Ovary (tissue), 3 donors: ENCODE data around the gene EEFSEC.

Source experiments
- POLR2A ChIP-seq: fragments of 450-650 bp; IDR thresholded peaks from one replicate; pipeline ENCODE4 v1.6.1; 2017; ENCODE audit warnings: antibody characterized with exemption, mild to moderate bottlenecking, moderate library complexity
- TF ChIP-seq, protein P1 (sequence below), 3 donors: fragments of 450-650 bp in 2 of 3; fragments of 200-600 bp in 1 of 3; IDR thresholded peaks; one replicate each; pipeline versions ENCODE4 v1.5.1 to v1.8.0; 2016 to 2022; ENCODE audit warnings: antibody characterized with exemption in 3 of 3, mild to moderate bottlenecking in 1 of 3
- donor health status: DM: no; HTN: no; CAD: no.

DNA sequence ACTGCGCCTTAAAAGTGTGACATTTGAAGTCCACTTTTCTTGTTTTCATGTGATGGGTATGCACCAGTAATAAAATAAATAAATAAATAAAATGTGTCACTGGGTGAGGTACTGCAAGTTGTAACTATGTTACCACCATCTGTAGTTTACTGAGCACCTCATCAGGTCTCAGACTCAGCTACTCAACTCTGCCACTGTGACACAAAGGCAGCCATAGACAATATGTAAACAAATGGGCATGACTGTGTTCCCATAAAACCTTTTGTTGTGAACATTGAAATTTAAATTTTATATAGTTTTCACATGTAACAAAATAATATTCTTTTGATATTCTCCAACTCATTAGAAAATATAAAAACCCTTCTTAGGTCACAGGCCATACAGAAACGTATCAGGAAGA, 193.3 kb downstream of the EEFSEC start:
- TF ChIP-seq, protein P1, sequence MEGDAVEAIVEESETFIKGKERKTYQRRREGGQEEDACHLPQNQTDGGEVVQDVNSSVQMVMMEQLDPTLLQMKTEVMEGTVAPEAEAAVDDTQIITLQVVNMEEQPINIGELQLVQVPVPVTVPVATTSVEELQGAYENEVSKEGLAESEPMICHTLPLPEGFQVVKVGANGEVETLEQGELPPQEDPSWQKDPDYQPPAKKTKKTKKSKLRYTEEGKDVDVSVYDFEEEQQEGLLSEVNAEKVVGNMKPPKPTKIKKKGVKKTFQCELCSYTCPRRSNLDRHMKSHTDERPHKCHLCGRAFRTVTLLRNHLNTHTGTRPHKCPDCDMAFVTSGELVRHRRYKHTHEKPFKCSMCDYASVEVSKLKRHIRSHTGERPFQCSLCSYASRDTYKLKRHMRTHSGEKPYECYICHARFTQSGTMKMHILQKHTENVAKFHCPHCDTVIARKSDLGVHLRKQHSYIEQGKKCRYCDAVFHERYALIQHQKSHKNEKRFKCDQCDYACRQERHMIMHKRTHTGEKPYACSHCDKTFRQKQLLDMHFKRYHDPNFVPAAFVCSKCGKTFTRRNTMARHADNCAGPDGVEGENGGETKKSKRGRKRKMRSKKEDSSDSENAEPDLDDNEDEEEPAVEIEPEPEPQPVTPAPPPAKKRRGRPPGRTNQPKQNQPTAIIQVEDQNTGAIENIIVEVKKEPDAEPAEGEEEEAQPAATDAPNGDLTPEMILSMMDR (IDR thresholded peaks at IDR 0.05) = no peak
- no peak for TF ChIP-seq POLR2A
